ENCODE results near the gene UGT1A1.

- TF ChIP-seq POLR2A (IDR thresholded peaks at IDR 0.05) (no peak), CTCF (IDR thresholded peaks at IDR 0.05) (no peak)
Observed at GRCh38 chr2:233811732-233812131, 51.7 kb downstream of the UGT1A1 start.

Data from Peyer's patch (tissue), 4 donors.